CD14-positive monocyte (primary cell): ENCODE data around the gene FGGY. TPM values are rescaled to one million over a fixed set of nuclear protein-coding genes. Genes with fewer than 3 reads are reported as not detected.
A peak's percentile ranks its signal among the peaks of the same experiment; 100 is the strongest.

Source experiments
- DNase-seq, 3 donors: peaks; one replicate each; pipeline ENCODE4 v3.0.0-alpha.2; 2011 to 2022
- H2AFZ ChIP-seq: 2 replicates; pipeline ENCODE4 v1.6.0; 2012; ENCODE audit warnings: mild to moderate bottlenecking, low read depth, low read length, inconsistent platforms; ENCODE audit not compliant: insufficient read depth, poor library complexity, severe bottlenecking
- H3K27ac ChIP-seq, 2 donors: 1 replicate in 1 of 2; 2 replicates in 1 of 2; pipeline ENCODE4 v1.5.1; 2012 to 2013; ENCODE audit warnings: low read length in 2 of 2, control low read depth in 1 of 2, inconsistent platforms in 1 of 2, low read depth in 1 of 2, mild to moderate bottlenecking in 1 of 2
- H3K27me3 ChIP-seq, 2 donors: one replicate each; pipeline versions ENCODE4 v1.6.0 to v1.6.1; 2011 to 2013; ENCODE audit warnings: low read length in 2 of 2; ENCODE audit not compliant: control insufficient read depth in 2 of 2, insufficient read depth in 2 of 2
- H3K36me3 ChIP-seq, 2 donors: replicated peaks in 1 of 2; 1 replicate in 1 of 2; 2 replicates in 1 of 2; pipeline versions ENCODE4 v1.5.1 to v1.6.1; 2012 to 2013; ENCODE audit warnings: low read length in 2 of 2, control low read depth in 1 of 2, inconsistent platforms in 1 of 2, mild to moderate bottlenecking in 1 of 2; ENCODE audit not compliant: insufficient read depth in 2 of 2, control insufficient read depth in 1 of 2
- H3K4me1 ChIP-seq, 2 donors: 1 replicate in 1 of 2; 2 replicates in 1 of 2; pipeline versions ENCODE4 v1.5.1 to v1.6.1; 2012 to 2013; ENCODE audit warnings: low read length in 2 of 2, control low read depth in 1 of 2, inconsistent platforms in 1 of 2, mild to moderate bottlenecking in 1 of 2, moderate library complexity in 1 of 2; ENCODE audit not compliant: insufficient read depth in 2 of 2, control insufficient read depth in 1 of 2
- H3K4me2 ChIP-seq: replicated peaks from 2 replicates; pipeline ENCODE3; 2012; ENCODE audit warnings: low read length, moderate library complexity, mild to moderate bottlenecking; ENCODE audit not compliant: poor library complexity, severe bottlenecking; ENCODE audit errors: extremely low read depth
- H3K4me3 ChIP-seq, 3 experiments: fragments of 200-600 bp in 1 of 3; sonication (generic) in 1 of 3; replicated peaks in 1 of 3; 1 replicate in 2 of 3; 2 replicates in 1 of 3; pipeline ENCODE4 v1.5.1; 2011 to 2013; ENCODE audit warnings: low read length in 3 of 3, mild to moderate bottlenecking in 3 of 3, control low read depth in 2 of 3, low read depth in 2 of 3, inconsistent platforms in 1 of 3, moderate library complexity in 1 of 3
- H3K79me2 ChIP-seq: 2 replicates; pipeline ENCODE4 v1.6.0; 2012; ENCODE audit warnings: mild to moderate bottlenecking, control low read depth, inconsistent platforms, low read length, moderate library complexity; ENCODE audit not compliant: insufficient read depth
- H3K9ac ChIP-seq: 2 replicates; pipeline ENCODE4 v1.6.0; 2017; ENCODE audit warnings: low read length, mild to moderate bottlenecking; ENCODE audit not compliant: insufficient read depth, poor library complexity, severe bottlenecking
- H3K9me3 ChIP-seq, 2 donors: replicated peaks in 1 of 2; 1 replicate in 1 of 2; 2 replicates in 1 of 2; pipeline versions ENCODE4 v1.5.1 to v1.6.1; 2012 to 2013; ENCODE audit warnings: low read length in 2 of 2, control low read depth in 1 of 2; ENCODE audit not compliant: control insufficient read depth in 1 of 2, insufficient read depth in 1 of 2
- H4K20me1 ChIP-seq: 2 replicates; pipeline ENCODE4 v1.6.0; 2012; ENCODE audit warnings: mild to moderate bottlenecking, low read length, control low read depth, moderate library complexity; ENCODE audit not compliant: insufficient read depth
- H3K27ac Mint-ChIP-seq, 7 donors: one replicate each; pipeline ENCODE4 v1.8.0; 2020; ENCODE audit warnings: mild to moderate bottlenecking in 7 of 7, mixed read lengths in 7 of 7, moderate library complexity in 6 of 7, inconsistent platforms in 2 of 7
- H3K27me3 Mint-ChIP-seq, 3 donors: one replicate each; pipeline ENCODE4 v1.8.0; 2021 to 2022; ENCODE audit warnings: low read depth in 3 of 3, mild to moderate bottlenecking in 3 of 3, mixed read lengths in 3 of 3, moderate library complexity in 3 of 3, inconsistent platforms in 1 of 3
- H3K36me3 Mint-ChIP-seq, 2 donors: one replicate each; pipeline ENCODE4 v1.8.0; 2020; ENCODE audit warnings: mixed read lengths in 2 of 2, inconsistent platforms in 1 of 2, mild to moderate bottlenecking in 1 of 2
- H3K4me1 Mint-ChIP-seq: one replicate; pipeline ENCODE4 v1.8.0; 2020; ENCODE audit warnings: mild to moderate bottlenecking, mixed read lengths
- H3K4me3 Mint-ChIP-seq, 2 donors: one replicate each; pipeline ENCODE4 v1.8.0; 2020; ENCODE audit warnings: mild to moderate bottlenecking in 2 of 2, mixed read lengths in 2 of 2, moderate library complexity in 1 of 2
- H3K9me3 Mint-ChIP-seq, 7 donors: one replicate each; pipeline ENCODE4 v1.8.0; 2020 to 2022; ENCODE audit warnings: mixed read lengths in 7 of 7, mild to moderate bottlenecking in 6 of 7, moderate library complexity in 6 of 7, inconsistent platforms in 2 of 7
- WGBS: methylation state at CpG from one replicate; pipeline ENCODE4 v1.1.5; 2013; ENCODE audit warnings: missing lambda C conversion rate; ENCODE audit not compliant: insufficient coverage; 5-methylcytosine and 5-hydroxymethylcytosine counted together
- intact Hi-C, 2 donors: fragments of 100-400 bp; cut with micrococcal nuclease; formaldehyde crosslinking; loops; one replicate each; pipeline versions ENCODE4 v1.15.0 to v1.15.1; 2023
- polyA plus RNA-seq, 3 donors: library from polyadenylated mRNA; depleted of rRNA in 1 of 3; unstranded in 2 of 3; stranded (reverse) in 1 of 3; fragments of 300-500 nt in 2 of 3; fragments of >200 nt in 1 of 3; fragmentation: Illumina TruSeq in 2 of 3; gene quantifications; 1 replicate in 2 of 3; 2 replicates in 1 of 3; pipeline ENCODE4 v1.2.3, GENCODE V29; 2012 to 2021
- TF ChIP-seq, protein P1 (sequence below): fragments of 200-600 bp; IDR thresholded peaks from one replicate; pipeline ENCODE4 v1.8.0; 2022; ENCODE audit warnings: antibody characterized with exemption, mild to moderate bottlenecking

FGGY gene
- polyA plus RNA-seq, 3 donors: 2.3 to 4.3 (median 2.9) TPM

DNA sequence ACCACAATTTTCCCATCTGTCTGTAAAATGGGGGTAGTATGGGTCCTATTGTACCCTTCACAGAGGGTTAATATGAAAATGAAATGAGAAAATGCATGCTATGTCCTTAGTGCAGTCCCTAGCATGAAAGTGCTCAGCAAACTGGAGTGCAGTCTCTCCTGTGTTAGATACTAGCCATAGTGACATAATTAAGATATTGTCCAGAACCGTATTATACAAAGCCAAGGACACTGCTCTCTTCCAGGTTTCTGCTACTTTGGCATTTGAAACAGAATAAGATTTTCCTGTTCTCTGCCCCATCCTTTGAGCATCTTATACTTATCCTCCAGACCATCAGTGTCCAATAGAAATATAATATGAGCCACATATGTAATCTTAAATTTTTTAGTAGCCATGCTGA, 213.4 kb downstream of the FGGY start:
- H3K36me3 Mint-ChIP-seq: peaks cover 0 to under 1% of the 10 kb centered on the region in 2 donors

DNA sequence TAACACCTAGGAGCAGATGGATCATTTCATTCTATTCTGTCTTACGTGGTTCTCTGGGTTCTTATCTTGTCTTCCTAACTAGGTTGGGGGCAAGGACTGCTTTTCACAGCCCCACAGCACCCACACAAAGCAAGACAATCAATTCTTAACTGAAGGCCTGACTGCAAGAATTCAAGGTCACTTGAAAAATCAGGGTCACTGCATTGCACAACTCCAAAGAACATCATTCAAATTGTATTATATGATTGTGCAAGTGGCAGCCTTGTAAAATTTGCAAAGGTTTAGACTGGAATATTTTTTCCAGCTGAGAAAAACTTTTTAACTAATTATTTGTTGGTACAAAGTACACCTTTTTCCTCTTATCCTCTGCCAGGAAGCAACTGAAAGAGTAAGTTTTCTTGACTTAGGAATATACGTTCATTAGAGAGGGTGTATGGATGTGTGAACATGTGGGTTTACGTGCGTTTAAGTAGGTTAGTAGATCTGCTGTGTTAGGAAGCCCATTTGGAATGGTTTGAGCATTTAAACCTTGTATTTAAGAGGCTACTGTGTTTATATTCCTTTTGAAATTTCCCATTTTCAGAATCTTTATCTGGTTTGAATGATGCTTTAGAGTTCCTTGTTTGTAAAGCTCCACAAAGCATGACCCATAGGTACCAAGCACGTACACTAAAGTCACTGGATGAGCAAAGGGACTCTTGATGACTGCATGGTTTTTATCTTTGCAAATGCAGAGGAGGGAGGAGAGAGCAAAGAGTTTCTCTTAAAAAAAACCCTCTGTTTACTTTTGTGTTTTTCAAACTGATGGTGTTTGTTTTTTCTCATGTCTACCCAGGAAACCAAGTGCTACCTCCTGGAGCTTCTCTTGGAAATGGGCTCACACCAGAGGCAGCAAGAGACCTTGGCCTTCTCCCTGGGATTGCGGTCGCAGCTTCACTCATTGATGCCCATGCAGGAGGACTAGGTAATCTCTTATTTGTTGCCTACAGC, 214.9 kb downstream of the FGGY start:
- H3K4me3 Mint-ChIP-seq: no peak overlapping the region
- TF ChIP-seq, protein P1, sequence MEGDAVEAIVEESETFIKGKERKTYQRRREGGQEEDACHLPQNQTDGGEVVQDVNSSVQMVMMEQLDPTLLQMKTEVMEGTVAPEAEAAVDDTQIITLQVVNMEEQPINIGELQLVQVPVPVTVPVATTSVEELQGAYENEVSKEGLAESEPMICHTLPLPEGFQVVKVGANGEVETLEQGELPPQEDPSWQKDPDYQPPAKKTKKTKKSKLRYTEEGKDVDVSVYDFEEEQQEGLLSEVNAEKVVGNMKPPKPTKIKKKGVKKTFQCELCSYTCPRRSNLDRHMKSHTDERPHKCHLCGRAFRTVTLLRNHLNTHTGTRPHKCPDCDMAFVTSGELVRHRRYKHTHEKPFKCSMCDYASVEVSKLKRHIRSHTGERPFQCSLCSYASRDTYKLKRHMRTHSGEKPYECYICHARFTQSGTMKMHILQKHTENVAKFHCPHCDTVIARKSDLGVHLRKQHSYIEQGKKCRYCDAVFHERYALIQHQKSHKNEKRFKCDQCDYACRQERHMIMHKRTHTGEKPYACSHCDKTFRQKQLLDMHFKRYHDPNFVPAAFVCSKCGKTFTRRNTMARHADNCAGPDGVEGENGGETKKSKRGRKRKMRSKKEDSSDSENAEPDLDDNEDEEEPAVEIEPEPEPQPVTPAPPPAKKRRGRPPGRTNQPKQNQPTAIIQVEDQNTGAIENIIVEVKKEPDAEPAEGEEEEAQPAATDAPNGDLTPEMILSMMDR: no peak
- DNase-seq: no peak
- H3K27ac Mint-ChIP-seq: peak overlapping the region in 1 of 7 donors; percentile 5
- H3K36me3 Mint-ChIP-seq: peaks cover 0 to 2% of the 10 kb centered on the region in 2 donors
- 96% methylated on average over 5 of the region's 7 CpGs for WGBS
- Histone ChIP-seq H3K4me2 (no peak overlapping the region), H3K4me3 (no peak overlapping the region), H4K20me1 (no peaks in the 10 kb centered on the region), H3K79me2 (no peaks in the 10 kb centered on the region), H3K27me3 (no peaks in the 10 kb centered on the region), H3K36me3 (no peaks in the 10 kb centered on the region), H3K9ac (no peak overlapping the region), H3K9me3 (no peaks in the 10 kb centered on the region), H2AFZ (no peak overlapping the region), H3K27ac (no peak overlapping the region), H3K4me1 (peaks cover 9 to 13% of the 10 kb centered on the region in 2 donors)
- H3K4me1 Mint-ChIP-seq: peaks cover 10% of the 10 kb centered on the region
- intact Hi-C loops: no loop called here
- H3K27me3 Mint-ChIP-seq: no peaks in the 10 kb centered on the region
- peaks cover 3 to 13% (median 5%) of the 10 kb centered on the region in 7 donors for H3K9me3 Mint-ChIP-seq

More for the DNA sequence above, 213.4 kb downstream of the FGGY start:
- no peaks in the 10 kb centered on the region for H3K9me3 ChIP-seq
- no peaks in the 10 kb centered on the region for H4K20me1 ChIP-seq
- H3K4me3 Mint-ChIP-seq: no peak overlapping the region
- DNase-seq: no peak
- H3K36me3 ChIP-seq: no peaks in the 10 kb centered on the region
- intact Hi-C loops: no loop called here
- H3K4me3 ChIP-seq: no peak overlapping the region
- H2AFZ ChIP-seq: no peak overlapping the region
- no peak overlapping the region for H3K27ac ChIP-seq
- H3K79me2 ChIP-seq: no peaks in the 10 kb centered on the region
- no CpG with 5 or more reads among the region's 1 CpG for WGBS
- peaks cover 14% of the 10 kb centered on the region for H3K4me1 Mint-ChIP-seq
- peaks cover 12 to 18% of the 10 kb centered on the region in 2 donors for H3K4me1 ChIP-seq
- no peaks in the 10 kb centered on the region for H3K27me3 ChIP-seq
- H3K27me3 Mint-ChIP-seq: no peaks in the 10 kb centered on the region
- H3K27ac Mint-ChIP-seq: no peak overlapping the region
- TF ChIP-seq, protein P1: no peak
- no peak overlapping the region for H3K4me2 ChIP-seq
- no peak overlapping the region for H3K9ac ChIP-seq
- H3K9me3 Mint-ChIP-seq: peaks cover 4 to 13% (median 9%) of the 10 kb centered on the region in 7 donors
